PFSK-1 (cell line): ENCODE measurements around the gene C16orf74.

Experiments used
- FOXP2 ChIP-seq: optimal IDR thresholded peaks from 2 replicates; pipeline ENCODE3; 2011; ENCODE audit warnings: borderline replicate concordance, control low read depth, inconsistent platforms; ENCODE audit not compliant: insufficient read depth; ENCODE audit errors: extremely low read length, extremely low read depth
- POLR2AphosphoS5 ChIP-seq: IDR thresholded peaks from 2 replicates; pipeline ENCODE4 v1.6.1; 2012; ENCODE audit warnings: low read depth, mild to moderate bottlenecking, control low read depth, low read length, moderate library complexity
- SIN3A ChIP-seq: IDR thresholded peaks from 2 replicates; pipeline ENCODE4 v1.6.1; 2012; ENCODE audit warnings: mild to moderate bottlenecking, low read length, moderate library complexity, borderline replicate concordance; ENCODE audit not compliant: insufficient read depth
- TAF1 ChIP-seq: IDR thresholded peaks from 2 replicates; pipeline ENCODE4 v1.6.1; 2012; ENCODE audit warnings: low read length, control low read depth, borderline replicate concordance; ENCODE audit not compliant: insufficient read depth
- TF ChIP-seq, protein P1 (sequence below), 2 experiments: IDR thresholded peaks; 2 replicates each; pipeline versions ENCODE4 v1.6.1 to v1.8.0; 2011 to 2012; ENCODE audit warnings: low read depth in 2 of 2, low read length in 2 of 2, control low read depth in 1 of 2, inconsistent platforms in 1 of 2, mild to moderate bottlenecking in 1 of 2, moderate library complexity in 1 of 2; ENCODE audit not compliant: insufficient read depth in 1 of 2

The C16orf74 gene

DNA sequence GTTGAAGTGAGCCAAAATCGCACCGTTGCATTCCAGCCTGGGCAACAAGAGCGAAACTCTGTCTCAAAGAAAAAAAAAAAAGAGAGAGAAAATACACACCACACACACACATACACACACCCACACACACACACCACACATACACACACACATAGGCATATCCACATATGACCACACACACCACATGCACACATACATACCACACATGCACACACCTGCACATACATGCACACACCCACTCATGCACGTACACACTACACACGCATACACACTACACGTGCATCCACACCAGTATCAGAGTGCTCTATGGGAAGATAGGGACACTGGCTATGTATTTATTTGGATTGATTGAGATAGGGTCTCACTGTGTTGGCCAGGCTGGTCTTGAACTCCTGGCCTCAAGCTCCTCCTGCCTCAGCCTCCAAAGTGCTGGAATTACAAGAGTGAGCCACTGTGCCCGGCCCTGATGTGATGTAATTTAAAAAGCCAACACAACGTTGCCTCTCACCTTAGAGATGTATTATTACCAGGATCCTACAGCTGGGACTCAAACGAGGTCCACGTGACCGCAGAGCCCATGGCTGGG, 44.4 kb downstream of the C16orf74 start:
- TF ChIP-seq POLR2AphosphoS5 (no peak), FOXP2 (no peak), SIN3A (no peak), TAF1 (no peak)
- TF ChIP-seq, protein P1, sequence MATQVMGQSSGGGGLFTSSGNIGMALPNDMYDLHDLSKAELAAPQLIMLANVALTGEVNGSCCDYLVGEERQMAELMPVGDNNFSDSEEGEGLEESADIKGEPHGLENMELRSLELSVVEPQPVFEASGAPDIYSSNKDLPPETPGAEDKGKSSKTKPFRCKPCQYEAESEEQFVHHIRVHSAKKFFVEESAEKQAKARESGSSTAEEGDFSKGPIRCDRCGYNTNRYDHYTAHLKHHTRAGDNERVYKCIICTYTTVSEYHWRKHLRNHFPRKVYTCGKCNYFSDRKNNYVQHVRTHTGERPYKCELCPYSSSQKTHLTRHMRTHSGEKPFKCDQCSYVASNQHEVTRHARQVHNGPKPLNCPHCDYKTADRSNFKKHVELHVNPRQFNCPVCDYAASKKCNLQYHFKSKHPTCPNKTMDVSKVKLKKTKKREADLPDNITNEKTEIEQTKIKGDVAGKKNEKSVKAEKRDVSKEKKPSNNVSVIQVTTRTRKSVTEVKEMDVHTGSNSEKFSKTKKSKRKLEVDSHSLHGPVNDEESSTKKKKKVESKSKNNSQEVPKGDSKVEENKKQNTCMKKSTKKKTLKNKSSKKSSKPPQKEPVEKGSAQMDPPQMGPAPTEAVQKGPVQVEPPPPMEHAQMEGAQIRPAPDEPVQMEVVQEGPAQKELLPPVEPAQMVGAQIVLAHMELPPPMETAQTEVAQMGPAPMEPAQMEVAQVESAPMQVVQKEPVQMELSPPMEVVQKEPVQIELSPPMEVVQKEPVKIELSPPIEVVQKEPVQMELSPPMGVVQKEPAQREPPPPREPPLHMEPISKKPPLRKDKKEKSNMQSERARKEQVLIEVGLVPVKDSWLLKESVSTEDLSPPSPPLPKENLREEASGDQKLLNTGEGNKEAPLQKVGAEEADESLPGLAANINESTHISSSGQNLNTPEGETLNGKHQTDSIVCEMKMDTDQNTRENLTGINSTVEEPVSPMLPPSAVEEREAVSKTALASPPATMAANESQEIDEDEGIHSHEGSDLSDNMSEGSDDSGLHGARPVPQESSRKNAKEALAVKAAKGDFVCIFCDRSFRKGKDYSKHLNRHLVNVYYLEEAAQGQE (IDR thresholded peaks at IDR 0.05; ENCODE audit: insufficient read depth in 1 of 2, low read depth in 2 of 2, low read length in 2 of 2), result no peak

DNA sequence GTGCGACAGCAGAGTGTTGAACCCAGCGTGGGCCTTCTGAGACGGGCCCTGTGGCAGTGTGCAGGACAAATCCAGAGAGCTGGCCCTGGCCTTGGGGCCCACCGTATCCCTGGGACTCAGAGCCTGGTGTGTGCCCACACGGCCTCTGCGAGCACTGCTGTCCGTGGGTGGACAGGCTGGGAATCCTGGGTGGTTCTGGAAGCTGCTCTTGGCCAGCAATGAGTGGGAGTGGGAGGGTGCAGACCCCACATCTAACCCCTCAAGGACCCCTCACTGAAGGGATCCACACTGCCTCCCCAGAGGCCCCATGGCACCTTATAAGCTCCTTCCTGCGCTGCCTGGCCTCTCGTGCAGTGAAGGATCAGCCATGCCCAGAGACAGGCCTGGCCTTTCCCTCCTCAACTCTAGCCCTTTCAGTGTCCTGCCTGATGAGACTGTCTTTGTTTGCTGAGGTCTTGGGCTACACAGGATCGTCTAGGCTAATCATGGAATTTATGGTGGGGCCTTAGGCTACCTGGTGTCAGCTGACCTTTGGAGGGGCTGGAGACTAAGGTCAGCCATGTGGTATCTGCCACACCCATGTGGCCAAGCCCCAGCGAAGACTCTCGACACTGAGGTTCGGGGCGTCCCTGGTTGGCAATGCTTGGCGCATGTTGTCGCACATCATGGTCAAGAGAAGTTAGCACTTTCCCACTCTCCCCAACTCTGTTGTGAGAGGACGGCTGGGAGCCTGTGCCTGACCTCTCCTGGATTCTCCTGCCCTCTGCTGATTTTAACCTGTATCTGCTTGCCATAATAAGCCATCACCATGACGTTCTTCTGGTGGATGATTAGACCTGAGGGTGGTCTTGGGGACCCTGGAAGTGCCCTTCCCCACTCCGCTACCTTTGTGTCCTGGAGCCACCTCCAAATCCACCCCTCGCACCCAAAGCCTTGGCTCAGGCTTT, 45.7 kb downstream of the C16orf74 start:
- TF ChIP-seq, protein P1 (IDR thresholded peaks at IDR 0.05; ENCODE audit: insufficient read depth in 1 of 2, low read depth in 2 of 2, low read length in 2 of 2), result no peak
- TF ChIP-seq POLR2AphosphoS5 (no peak), SIN3A (no peak), FOXP2 (no peak), TAF1 (no peak)

DNA sequence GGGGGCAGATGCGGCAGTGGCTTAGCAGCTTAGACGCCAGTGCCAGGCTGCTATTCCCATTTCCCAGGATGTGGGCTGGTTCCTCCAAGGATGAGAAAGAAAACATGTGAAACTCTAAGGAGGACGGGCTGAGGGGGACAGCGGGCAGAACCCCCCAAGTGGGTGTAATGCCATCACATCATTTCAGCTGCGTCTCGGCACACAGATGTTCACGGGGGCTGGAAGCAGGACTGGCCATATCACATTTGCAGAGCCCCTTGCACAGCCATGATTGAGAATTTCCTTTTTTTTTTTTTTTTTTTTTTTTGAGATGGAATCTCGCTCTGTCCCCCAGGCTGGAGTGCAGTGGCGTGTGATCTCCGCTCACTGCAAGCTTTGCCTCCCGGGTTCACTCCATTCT, 46.9 kb downstream of the C16orf74 start:
- no peak for TF ChIP-seq TAF1
- TF ChIP-seq SIN3A, result no peak
- TF ChIP-seq POLR2AphosphoS5, result no peak
- no peak for TF ChIP-seq FOXP2
- TF ChIP-seq, protein P1 (IDR thresholded peaks at IDR 0.05; ENCODE audit: insufficient read depth in 1 of 2, low read depth in 2 of 2, low read length in 2 of 2), result no peak

DNA sequence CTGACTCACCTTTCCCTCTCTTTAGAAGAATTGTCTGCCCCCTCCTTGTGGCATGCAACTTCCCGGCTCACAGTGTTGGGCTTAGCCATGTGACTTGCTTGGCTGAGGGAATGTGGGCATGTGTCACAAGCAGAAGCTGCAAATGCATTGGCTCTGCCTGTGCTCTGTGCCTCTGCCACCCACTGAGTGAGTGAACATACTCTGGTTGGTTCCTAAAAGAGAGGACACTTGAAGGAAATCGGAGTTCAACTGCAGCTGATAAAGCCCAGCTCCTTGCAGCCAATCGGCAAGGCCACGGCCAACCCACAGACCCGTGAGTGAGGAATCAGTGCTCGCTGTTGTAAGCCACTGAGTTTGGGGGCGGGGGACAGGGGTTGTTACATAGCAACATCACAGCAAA, 51.3 kb downstream of the C16orf74 start:
- TF ChIP-seq, protein P1 (IDR thresholded peaks at IDR 0.05; ENCODE audit: insufficient read depth in 1 of 2, low read depth in 2 of 2, low read length in 2 of 2), result no peak
- TF ChIP-seq POLR2AphosphoS5 (no peak), SIN3A (no peak), FOXP2 (no peak), TAF1 (no peak)
